ENCODE measurements around the gene LRRC3C. TPM values are rescaled to one million over a fixed set of nuclear protein-coding genes. Genes with fewer than 3 reads are reported as not detected.

LRRC3C gene
- total and polyA plus RNA-seq, 8 donors = not detected

DNA sequence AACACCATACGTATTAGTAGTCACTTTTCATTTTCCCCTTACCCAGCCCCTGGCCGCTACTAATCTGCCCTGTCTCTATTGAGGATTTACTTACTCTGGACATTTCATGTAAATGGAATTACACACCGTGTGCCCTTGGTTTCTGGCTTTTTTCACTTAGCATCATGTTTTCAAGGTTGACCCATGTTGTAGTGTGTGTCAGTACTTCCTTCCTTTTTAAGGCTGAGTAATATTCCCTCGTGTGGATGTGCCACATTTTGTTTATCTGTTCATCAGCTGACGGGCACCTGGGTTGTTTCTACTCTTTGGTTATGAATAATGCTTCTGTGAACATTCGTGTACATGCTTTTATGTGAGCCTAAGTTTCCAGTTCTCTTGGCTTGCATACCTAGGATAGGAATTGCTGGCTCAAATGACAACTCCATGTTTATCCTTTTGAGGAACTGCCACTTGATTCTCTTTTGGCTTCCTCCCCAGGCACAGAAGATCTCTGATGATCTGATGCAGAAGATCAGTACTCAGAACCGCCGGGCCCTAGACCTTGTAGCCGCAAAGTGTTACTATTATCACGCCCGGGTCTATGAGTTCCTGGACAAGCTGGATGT, 60.8 kb downstream of the LRRC3C start:
- FAIRE-seq (no peak), ATAC-seq (no peak), DNase-seq (no peak)
- Histone ChIP-seq H3K27ac (no peak overlapping the region), H3K4me3 (no peak overlapping the region), H3K4me1 (peaks cover 0 to under 1% (median 0%) of the 10 kb centered on the region in 3 donors), H3K27me3 (no peaks in the 10 kb centered on the region), H3K36me3 (peaks cover 7 to 93% (median 73%) of the 10 kb centered on the region in 3 donors), H3K9me3 (no peaks in the 10 kb centered on the region)
- TF ChIP-seq CTCF (IDR thresholded peaks at IDR 0.05) = no peak
- intact Hi-C loops (cut with DNase I) = no loop called here
- 87 to 94% methylated on average over 11 of the region's 11 CpGs for WGBS, 2 donors

DNA sequence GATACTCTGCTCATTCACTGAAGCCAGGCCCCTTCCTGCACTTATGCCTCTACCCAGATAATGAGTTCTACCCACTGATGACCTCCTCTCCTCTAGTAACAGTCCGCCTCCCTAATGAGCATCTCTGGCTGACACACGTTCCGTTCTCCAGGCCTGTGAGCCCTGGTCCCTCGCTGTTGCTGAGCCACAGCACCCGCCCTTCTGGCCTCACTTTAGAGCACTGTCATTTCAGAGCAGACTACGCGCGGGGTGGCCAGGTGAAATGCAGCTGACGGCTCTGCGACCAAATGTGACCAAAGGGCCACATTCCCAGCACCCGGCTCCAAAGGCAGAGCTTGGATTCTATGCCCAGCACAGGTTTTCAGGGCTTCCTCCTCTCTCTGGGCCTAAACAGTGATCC, 66.9 kb downstream of the LRRC3C start:
- no peaks in the 10 kb centered on the region for H3K27me3 ChIP-seq
- no peaks in the 10 kb centered on the region for H3K4me1 ChIP-seq
- FAIRE-seq (no peak), ATAC-seq (no peak), DNase-seq (no peak)
- no peak overlapping the region for H3K4me3 ChIP-seq
- no peak for TF ChIP-seq CTCF (IDR thresholded peaks at IDR 0.05)
- intact Hi-C loops (cut with DNase I) = loop anchor here in 1 of 3 donors (10.0 kb wide), 1 partner anchor 170 kb away; no protein-coding TSS in a partner anchor
- H3K27ac ChIP-seq = no peak overlapping the region
- H3K36me3 ChIP-seq = peaks cover under 1 to 79% (median 55%) of the 10 kb centered on the region in 3 donors
- H3K9me3 ChIP-seq = no peaks in the 10 kb centered on the region
- WGBS, 2 donors = 89 to 94% methylated on average over 11 of the region's 11 CpGs

Other genes starting within 250 kb of the LRRC3C start
- 10 to 100 TPM; 19.4 to 33.4 (median 23.1) TPM for gene PGAP3, start 239.7 kb upstream of the LRRC3C start, total RNA-seq
- gene PGAP3, start 239.7 kb upstream of the LRRC3C start, polyA plus RNA-seq = 10 to 100 TPM; 34.7 to 46.3 TPM
- 10 to 100 TPM; 38.7 to 78.9 (median 45.0) TPM for gene ERBB2, start 227.7 kb upstream of the LRRC3C start, total RNA-seq
- gene ERBB2, start 227.7 kb upstream of the LRRC3C start, polyA plus RNA-seq = 10 to 100 TPM; 37.2 to 44.3 TPM
- 10 to 100 TPM; 17.0 to 26.5 (median 24.3) TPM for gene MIEN1, start 197.2 kb upstream of the LRRC3C start, total RNA-seq
- 10 to 100 TPM; 54.4 to 75.2 TPM for gene MIEN1, start 197.2 kb upstream of the LRRC3C start, polyA plus RNA-seq
- gene GRB7, start 189.8 kb upstream of the LRRC3C start, total RNA-seq = 10 to 100 TPM; 17.8 to 39.9 (median 26.5) TPM
- 10 to 100 TPM; 50.4 to 64.4 TPM for gene GRB7, start 189.8 kb upstream of the LRRC3C start, polyA plus RNA-seq
- gene IKZF3, start 63.4 kb upstream of the LRRC3C start, total RNA-seq = 1 to 10 TPM in 2 of 6 donors, under 1 TPM in 4; 0.32 to 1.2 (median 0.84) TPM
- gene IKZF3, start 63.4 kb upstream of the LRRC3C start, polyA plus RNA-seq = under 1 TPM; 0.12 to 0.15 TPM
- not detected for gene ZPBP2, start 59.5 kb upstream of the LRRC3C start, total RNA-seq
- gene ZPBP2, start 59.5 kb upstream of the LRRC3C start, polyA plus RNA-seq = not detected
- gene GSDMB, start 9.1 kb upstream of the LRRC3C start, total RNA-seq = 1 to 10 TPM; 2.5 to 9.9 (median 6.6) TPM
- gene GSDMB, start 9.1 kb upstream of the LRRC3C start, polyA plus RNA-seq = 10 to 100 TPM; 16.9 to 23.6 TPM
- gene ORMDL3, start 131 bp upstream of the LRRC3C start, total RNA-seq = 10 to 100 TPM; 45.0 to 78.1 (median 61.6) TPM
- gene ORMDL3, start 131 bp upstream of the LRRC3C start, polyA plus RNA-seq = 10 to 100 TPM; 36.4 to 44.0 TPM
- gene GSDMA, start 35.3 kb downstream of the LRRC3C start, total RNA-seq = under 1 TPM in 2 of 6 donors, not detected in 4; 0.09 to 0.73 TPM
- not detected for gene GSDMA, start 35.3 kb downstream of the LRRC3C start, polyA plus RNA-seq
- 10 to 100 TPM; 34.2 to 43.5 (median 39.5) TPM for gene PSMD3, start 53.1 kb downstream of the LRRC3C start, total RNA-seq
- gene PSMD3, start 53.1 kb downstream of the LRRC3C start, polyA plus RNA-seq = 10 to 100 TPM; 32.0 to 41.7 TPM
- gene CSF3, start 87.7 kb downstream of the LRRC3C start, total RNA-seq = under 1 TPM in 2 of 6 donors, not detected in 4; 0.16 to 0.20 TPM
- gene CSF3, start 87.7 kb downstream of the LRRC3C start, polyA plus RNA-seq = 1 to 10 TPM in 1 of 2 donors, under 1 TPM in 1; 0.27 to 3.5 TPM
- gene MED24, start 126.7 kb downstream of the LRRC3C start, total RNA-seq = 10 to 100 TPM; 22.1 to 43.7 (median 29.1) TPM
- gene MED24, start 126.7 kb downstream of the LRRC3C start, polyA plus RNA-seq = 10 to 100 TPM; 58.5 to 60.1 TPM
- gene THRA, start 135.2 kb downstream of the LRRC3C start, total RNA-seq = 10 to 100 TPM; 13.8 to 28.1 (median 20.6) TPM
- gene THRA, start 135.2 kb downstream of the LRRC3C start, polyA plus RNA-seq = 10 to 100 TPM; 22.4 to 35.7 TPM
- 10 to 100 TPM in 4 of 6 donors, 1 to 10 TPM in 2; 4.8 to 16.6 (median 11.2) TPM for gene NR1D1, start 172.9 kb downstream of the LRRC3C start, total RNA-seq
- gene NR1D1, start 172.9 kb downstream of the LRRC3C start, polyA plus RNA-seq = 10 to 100 TPM; 11.0 to 17.5 TPM
- 10 to 100 TPM; 21.0 to 44.6 (median 29.2) TPM for gene MSL1, start 194.2 kb downstream of the LRRC3C start, total RNA-seq
- 100 to 1,000 TPM in 1 of 2 donors, 10 to 100 TPM in 1; 71.0 to 105 TPM for gene MSL1, start 194.2 kb downstream of the LRRC3C start, polyA plus RNA-seq
- 10 to 100 TPM; 31.3 to 46.2 (median 40.8) TPM for gene CASC3, start 212.8 kb downstream of the LRRC3C start, total RNA-seq
- gene CASC3, start 212.8 kb downstream of the LRRC3C start, polyA plus RNA-seq = 10 to 100 TPM; 35.2 to 42.3 TPM
- gene RAPGEFL1, start 249.7 kb downstream of the LRRC3C start, total RNA-seq = 1 to 10 TPM; 2.6 to 4.9 (median 4.2) TPM
- gene RAPGEFL1, start 249.7 kb downstream of the LRRC3C start, polyA plus RNA-seq = 10 to 100 TPM in 1 of 2 donors, 1 to 10 TPM in 1; 8.0 to 10.6 TPM